ENCODE results near the gene ARPC2.

ARPC2 gene

DNA sequence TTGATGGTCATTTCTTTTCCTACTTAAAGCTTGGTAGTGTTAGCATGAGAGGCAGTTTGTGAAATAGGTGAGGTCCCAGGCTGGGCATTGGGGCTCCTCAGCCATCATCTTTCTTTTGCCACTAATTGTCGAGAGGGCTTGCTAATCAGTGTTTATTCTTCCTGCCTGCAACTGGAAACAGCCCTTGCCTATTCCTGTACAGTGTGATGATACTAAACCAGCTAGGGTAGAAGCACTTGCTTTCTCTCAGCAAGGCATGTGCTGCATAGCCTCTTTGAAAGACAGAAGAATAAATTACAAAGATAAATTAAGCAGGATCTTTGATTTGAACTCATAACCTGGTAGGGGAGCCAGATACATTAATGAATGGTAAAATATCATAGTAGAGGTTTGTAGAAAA is 27.2 kb downstream of the ARPC2 start:
- no peak overlapping the region for H3K4me3 ChIP-seq (replicated peaks; ENCODE audit: low read depth, low read length)
- no peak for DNase-seq (ENCODE audit: extremely low read depth, insufficient read length)
- H3K36me3 ChIP-seq (ENCODE audit: control insufficient read depth, insufficient read depth, low read length): peaks cover 53% of the 10 kb centered on the region

DNA sequence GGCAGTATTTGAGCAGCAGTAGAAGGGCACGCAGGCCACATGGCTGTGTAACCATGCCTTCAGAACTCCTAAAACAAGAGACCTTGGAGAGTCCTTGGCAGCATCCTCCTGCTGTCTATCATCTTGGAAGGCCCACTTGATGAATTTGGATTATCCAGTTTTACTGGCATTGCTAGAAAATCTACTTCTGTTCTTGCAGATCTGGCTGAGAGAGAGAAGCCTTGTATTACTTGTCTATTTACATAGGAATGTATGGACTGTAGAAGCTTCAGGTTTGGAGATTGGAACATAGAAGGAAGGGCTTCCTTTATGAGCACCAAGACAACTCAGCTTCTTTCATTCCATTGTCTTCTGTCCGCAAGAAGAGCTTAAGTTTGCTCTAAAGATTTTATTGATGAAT is 27.7 kb downstream of the ARPC2 start:
- Histone ChIP-seq H3K4me3 (replicated peaks; ENCODE audit: low read depth, low read length) (no peak overlapping the region), H3K36me3 (ENCODE audit: control insufficient read depth, insufficient read depth, low read length) (peaks cover 55% of the 10 kb centered on the region), H3K27me3 (replicated peaks; ENCODE audit: control insufficient read depth, insufficient read depth, low read length) (no peaks in the 10 kb centered on the region)
- DNase-seq (ENCODE audit: extremely low read depth, insufficient read length): no peak
- TF ChIP-seq, protein P1, sequence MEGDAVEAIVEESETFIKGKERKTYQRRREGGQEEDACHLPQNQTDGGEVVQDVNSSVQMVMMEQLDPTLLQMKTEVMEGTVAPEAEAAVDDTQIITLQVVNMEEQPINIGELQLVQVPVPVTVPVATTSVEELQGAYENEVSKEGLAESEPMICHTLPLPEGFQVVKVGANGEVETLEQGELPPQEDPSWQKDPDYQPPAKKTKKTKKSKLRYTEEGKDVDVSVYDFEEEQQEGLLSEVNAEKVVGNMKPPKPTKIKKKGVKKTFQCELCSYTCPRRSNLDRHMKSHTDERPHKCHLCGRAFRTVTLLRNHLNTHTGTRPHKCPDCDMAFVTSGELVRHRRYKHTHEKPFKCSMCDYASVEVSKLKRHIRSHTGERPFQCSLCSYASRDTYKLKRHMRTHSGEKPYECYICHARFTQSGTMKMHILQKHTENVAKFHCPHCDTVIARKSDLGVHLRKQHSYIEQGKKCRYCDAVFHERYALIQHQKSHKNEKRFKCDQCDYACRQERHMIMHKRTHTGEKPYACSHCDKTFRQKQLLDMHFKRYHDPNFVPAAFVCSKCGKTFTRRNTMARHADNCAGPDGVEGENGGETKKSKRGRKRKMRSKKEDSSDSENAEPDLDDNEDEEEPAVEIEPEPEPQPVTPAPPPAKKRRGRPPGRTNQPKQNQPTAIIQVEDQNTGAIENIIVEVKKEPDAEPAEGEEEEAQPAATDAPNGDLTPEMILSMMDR (IDR thresholded peaks at IDR 0.05; ENCODE audit: insufficient read depth, low read length, poor library complexity, severe bottlenecking): no peak

More for the DNA sequence above, 27.2 kb downstream of the ARPC2 start:
- TF ChIP-seq, protein P1 (IDR thresholded peaks at IDR 0.05; ENCODE audit: insufficient read depth, low read length, poor library complexity, severe bottlenecking): no peak
- no peaks in the 10 kb centered on the region for H3K27me3 ChIP-seq (replicated peaks; ENCODE audit: control insufficient read depth, insufficient read depth, low read length)

DNA sequence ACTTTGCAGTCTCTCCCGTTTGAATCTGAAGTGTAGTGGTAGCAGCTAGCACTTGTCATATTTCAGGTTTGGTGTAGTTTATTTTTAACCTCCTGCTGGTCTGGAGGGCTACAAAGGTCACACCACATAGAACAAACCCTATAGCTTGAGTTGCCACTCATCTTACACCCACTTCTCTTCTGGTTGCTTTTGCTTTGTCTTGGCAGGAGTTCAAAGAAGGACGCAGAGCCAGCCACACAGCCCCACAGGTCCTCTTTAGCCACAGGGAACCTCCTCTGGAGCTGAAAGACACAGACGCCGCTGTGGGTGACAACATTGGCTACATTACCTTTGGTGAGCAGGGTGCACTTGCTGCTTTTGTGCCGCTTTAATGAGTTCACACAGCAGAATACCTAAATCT is 28.2 kb downstream of the ARPC2 start:
- TF ChIP-seq, protein P1 (IDR thresholded peaks at IDR 0.05; ENCODE audit: insufficient read depth, low read length, poor library complexity, severe bottlenecking): no peak
- Histone ChIP-seq H3K36me3 (ENCODE audit: control insufficient read depth, insufficient read depth, low read length) (peaks cover 59% of the 10 kb centered on the region), H3K4me3 (replicated peaks; ENCODE audit: low read depth, low read length) (no peak overlapping the region), H3K27me3 (replicated peaks; ENCODE audit: control insufficient read depth, insufficient read depth, low read length) (no peaks in the 10 kb centered on the region)
- DNase-seq (ENCODE audit: extremely low read depth, insufficient read length): no peak

DNA sequence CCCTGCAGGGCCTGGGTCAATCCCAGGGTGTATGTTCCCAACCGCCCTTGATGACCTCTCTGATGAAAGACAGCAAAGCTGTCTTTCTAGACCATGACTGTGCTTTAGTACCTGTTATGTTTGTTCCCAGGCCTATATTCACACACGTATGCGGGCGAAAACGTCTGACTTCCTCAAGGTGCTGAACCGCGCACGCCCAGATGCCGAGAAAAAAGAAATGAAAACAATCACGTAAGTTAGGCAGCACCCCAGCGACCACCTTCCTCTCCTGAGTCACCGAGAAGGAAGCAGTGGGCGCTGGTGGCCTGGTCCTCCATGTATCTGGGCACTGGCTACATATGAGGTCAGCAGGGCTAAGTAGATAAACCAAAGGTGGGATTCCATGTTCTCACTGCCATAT is 32.7 kb downstream of the ARPC2 start:
- TF ChIP-seq, protein P1 (IDR thresholded peaks at IDR 0.05; ENCODE audit: insufficient read depth, low read length, poor library complexity, severe bottlenecking): no peak
- DNase-seq (ENCODE audit: extremely low read depth, insufficient read length): no peak
- Histone ChIP-seq H3K27me3 (replicated peaks; ENCODE audit: control insufficient read depth, insufficient read depth, low read length) (no peaks in the 10 kb centered on the region), H3K4me3 (replicated peaks; ENCODE audit: low read depth, low read length) (no peak overlapping the region), H3K36me3 (ENCODE audit: control insufficient read depth, insufficient read depth, low read length) (peaks cover 65% of the 10 kb centered on the region)

DNA sequence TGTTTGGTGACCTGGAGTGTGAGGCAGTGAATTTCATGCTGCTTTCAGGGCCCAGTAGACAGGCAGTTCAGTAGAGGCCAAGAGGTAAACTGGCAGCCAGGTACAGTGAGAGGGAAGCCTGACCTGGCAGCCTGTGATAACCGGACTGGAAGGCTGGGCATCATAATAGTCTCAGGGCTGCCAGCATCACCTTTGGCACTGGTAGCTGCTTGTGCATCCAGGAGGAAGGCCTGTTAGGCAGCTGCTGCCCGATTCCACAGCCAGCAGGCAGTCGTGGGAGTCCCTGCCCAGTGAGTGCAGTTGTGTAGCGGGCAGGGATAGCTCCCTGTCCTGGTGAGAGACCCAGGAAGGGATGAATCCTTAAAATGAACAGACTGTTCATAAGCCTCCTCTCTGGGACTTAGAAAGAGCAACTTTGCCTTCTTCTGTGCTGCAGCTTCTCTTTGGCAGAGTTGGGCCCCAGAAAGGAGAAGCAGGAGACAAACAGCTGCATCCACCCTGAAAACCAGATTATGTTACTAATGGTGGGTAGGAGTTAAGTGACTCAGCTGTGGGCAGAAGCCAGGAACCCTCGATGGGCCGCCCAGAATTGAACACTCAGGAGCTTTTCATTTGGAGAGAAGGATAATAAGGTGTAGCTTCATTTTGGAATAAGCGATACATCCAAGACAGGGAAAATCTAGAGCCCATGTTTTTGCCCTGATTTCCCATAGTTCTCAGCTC is 35.7 kb downstream of the ARPC2 start:
- H3K4me3 ChIP-seq (replicated peaks; ENCODE audit: low read depth, low read length): no peak overlapping the region
- H3K27me3 ChIP-seq (replicated peaks; ENCODE audit: control insufficient read depth, insufficient read depth, low read length): no peaks in the 10 kb centered on the region
- no peak for DNase-seq (ENCODE audit: extremely low read depth, insufficient read length)
- TF ChIP-seq, protein P1 (IDR thresholded peaks at IDR 0.05; ENCODE audit: insufficient read depth, low read length, poor library complexity, severe bottlenecking): no peak
- H3K36me3 ChIP-seq (ENCODE audit: control insufficient read depth, insufficient read depth, low read length): peaks cover 54% of the 10 kb centered on the region

DNA sequence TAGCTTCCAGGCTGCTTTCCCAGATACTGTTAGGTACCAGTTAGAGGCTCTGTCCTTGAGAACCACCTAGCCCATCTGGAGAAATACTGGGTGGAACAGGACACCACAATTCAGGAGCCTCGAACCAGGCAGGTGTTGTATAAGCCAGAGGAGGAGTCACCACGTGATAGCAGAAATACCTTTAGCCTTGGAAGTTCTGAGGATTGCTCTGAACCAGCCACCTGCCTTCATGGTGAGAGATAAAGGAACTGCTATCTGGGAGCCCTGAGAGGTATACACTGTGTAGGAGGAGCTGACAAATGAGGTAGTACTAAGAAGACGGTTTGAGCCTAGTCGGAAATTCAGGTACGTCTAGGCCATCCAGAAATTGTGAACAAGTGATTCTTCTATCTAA is 36.2 kb downstream of the ARPC2 start:
- H3K27me3 ChIP-seq (replicated peaks; ENCODE audit: control insufficient read depth, insufficient read depth, low read length): no peaks in the 10 kb centered on the region
- no peak overlapping the region for H3K4me3 ChIP-seq (replicated peaks; ENCODE audit: low read depth, low read length)
- H3K36me3 ChIP-seq (ENCODE audit: control insufficient read depth, insufficient read depth, low read length): peaks cover 52% of the 10 kb centered on the region
- TF ChIP-seq, protein P1 (IDR thresholded peaks at IDR 0.05; ENCODE audit: insufficient read depth, low read length, poor library complexity, severe bottlenecking): no peak
- DNase-seq (ENCODE audit: extremely low read depth, insufficient read length): no peak

All from GM06990 (cell line).